Gastroesophageal sphincter (tissue), 4 donors: Measurements from ENCODE around the gene AUTS2. TPM values are rescaled to one million over a fixed set of nuclear protein-coding genes. Genes with fewer than 3 reads are reported as not detected.

ENCODE experiments used
- ATAC-seq: fragments of 150-250 bp; one replicate; pipeline ENCODE4 v1.9.1; 2016; ENCODE audit warnings: mild to moderate bottlenecking, moderate library complexity
- H3K27ac ChIP-seq, 4 donors: fragments of 200-600 bp; sonication (generic) in 3 of 4; 1 replicate in 3 of 4; 2 replicates in 1 of 4; pipeline ENCODE4 v1.5.1; 2016 to 2019
- H3K27me3 ChIP-seq: fragments of 200-600 bp; sonication (generic); one replicate; pipeline ENCODE4 v1.5.1; 2019
- H3K36me3 ChIP-seq, 2 donors: fragments of 200-600 bp; sonication (generic); one replicate each; pipeline ENCODE4 v1.5.1; 2019; ENCODE audit warnings: control low read depth in 1 of 2
- H3K4me1 ChIP-seq, 3 donors: fragments of 200-600 bp; sonication (generic); 1 replicate in 2 of 3; 2 replicates in 1 of 3; pipeline ENCODE4 v1.5.1; 2016 to 2019; ENCODE audit warnings: control low read depth in 2 of 3
- H3K4me3 ChIP-seq, 2 donors: fragments of 200-600 bp; sonication (generic); one replicate each; pipeline ENCODE4 v1.5.1; 2019; ENCODE audit warnings: mild to moderate bottlenecking in 1 of 2, moderate library complexity in 1 of 2
- H3K9me3 ChIP-seq, 3 donors: fragments of 200-600 bp; sonication (generic); one replicate each; pipeline ENCODE4 v1.5.1; 2017 to 2019; ENCODE audit warnings: control low read depth in 2 of 3
- CTCF ChIP-seq, 4 experiments: fragments of 200-600 bp in 2 of 4; fragments of 450-650 bp in 2 of 4; sonication (generic) in 1 of 4; IDR thresholded peaks; one replicate each; pipeline ENCODE4 v1.5.1; 2017 to 2019; ENCODE audit warnings: antibody characterized with exemption in 4 of 4, mild to moderate bottlenecking in 2 of 4, moderate library complexity in 2 of 4
- EP300 ChIP-seq: sonication (generic); formaldehyde crosslinking; IDR thresholded peaks from one replicate; pipeline ENCODE4 v1.6.1; 2017; ENCODE audit warnings: antibody characterized with exemption, mild to moderate bottlenecking
- POLR2A ChIP-seq, 2 donors: fragments of 450-650 bp; IDR thresholded peaks; one replicate each; pipeline ENCODE4 v1.6.1; 2017; ENCODE audit warnings: antibody characterized with exemption in 2 of 2, mild to moderate bottlenecking in 2 of 2, moderate library complexity in 1 of 2
- POLR2AphosphoS5 ChIP-seq: sonication (generic); formaldehyde crosslinking; IDR thresholded peaks from one replicate; pipeline ENCODE4 v1.6.1; 2017; ENCODE audit warnings: antibody characterized with exemption
- WGBS, 2 donors: methylation state at CpG; one replicate each; pipeline ENCODE4 v1.1.5; 2018; ENCODE audit warnings: low coverage in 1 of 2; 5-methylcytosine and 5-hydroxymethylcytosine counted together
- total RNA-seq, 4 donors: library from RNA; depleted of rRNA; stranded (reverse); fragments of >200 nt; gene quantifications; one replicate each; pipeline ENCODE4 v1.1.0, GENCODE V29; 2016

The AUTS2 gene
- total RNA-seq, 4 donors from 2014 or later = 12.2 to 48.7 (median 44.1) TPM

GRCh38 chr7:70183278-70183677, 585.0 kb downstream of the AUTS2 start:
- H3K36me3 ChIP-seq = no peaks in the 10 kb centered on the region
- no peak overlapping the region for H3K27ac ChIP-seq
- no peaks in the 10 kb centered on the region for H3K27me3 ChIP-seq
- H3K4me3 ChIP-seq = no peak overlapping the region
- peak; percentile 62 for ATAC-seq
- WGBS, 2 donors = 46 to 71% methylated on average over 1 to 6 of the region's 6 CpGs
- TF ChIP-seq POLR2AphosphoS5 (peak; percentile 42), POLR2A (IDR thresholded peaks at IDR 0.05) (no peak)
- H3K4me1 ChIP-seq = peaks cover 0 to 26% (median 0%) of the 10 kb centered on the region in 3 donors
- H3K9me3 ChIP-seq = no peaks in the 10 kb centered on the region

GRCh38 chr7:70188901-70189650, 590.8 kb downstream of the AUTS2 start:
- TF ChIP-seq POLR2A (IDR thresholded peaks at IDR 0.05) (no peak), POLR2AphosphoS5 (peak; percentile 64), CTCF (IDR thresholded peaks at IDR 0.05) (no peak)
- H3K9me3 ChIP-seq = peaks cover 0 to 4% (median 0%) of the 10 kb centered on the region in 3 donors
- H3K4me1 ChIP-seq = peaks cover 3 to 16% (median 5%) of the 10 kb centered on the region in 3 donors
- no peak overlapping the region for H3K27ac ChIP-seq
- WGBS, 2 donors = 60 to 83% methylated on average over 1 to 4 of the region's 4 CpGs
- no peak overlapping the region for H3K4me3 ChIP-seq
- no peak for ATAC-seq
- no peaks in the 10 kb centered on the region for H3K36me3 ChIP-seq
- H3K27me3 ChIP-seq = no peaks in the 10 kb centered on the region

- Histone ChIP-seq H3K4me1 (peaks cover 3 to 16% (median 5%) of the 10 kb centered on the region in 3 donors), H3K9me3 (peaks cover 0 to 4% (median 0%) of the 10 kb centered on the region in 3 donors), H3K4me3 (no peak overlapping the region), H3K27ac (no peak overlapping the region), H3K27me3 (no peaks in the 10 kb centered on the region), H3K36me3 (no peaks in the 10 kb centered on the region)
- 55 to 68% methylated on average over 2 to 4 of the region's 4 CpGs for WGBS, 2 donors
- TF ChIP-seq EP300 (no peak), POLR2A (IDR thresholded peaks at IDR 0.05) (no peak), POLR2AphosphoS5 (peak; percentile 8), CTCF (IDR thresholded peaks at IDR 0.05) (no peak)
- no peak for ATAC-seq
These were observed 591.5 kb downstream of the AUTS2 start for GRCh38 chr7:70189776-70190175.

- no peak overlapping the region for H3K4me3 ChIP-seq
- no peak for ATAC-seq
- no peak overlapping the region for H3K27ac ChIP-seq
- peaks cover 0 to 4% (median 0%) of the 10 kb centered on the region in 3 donors for H3K9me3 ChIP-seq
- no peaks in the 10 kb centered on the region for H3K36me3 ChIP-seq
- H3K27me3 ChIP-seq = no peaks in the 10 kb centered on the region
- peaks cover 3 to 16% (median 5%) of the 10 kb centered on the region in 3 donors for H3K4me1 ChIP-seq
- TF ChIP-seq POLR2AphosphoS5 = no peak
- no peak for TF ChIP-seq EP300
- TF ChIP-seq POLR2A (IDR thresholded peaks at IDR 0.05) = no peak
- no peak for TF ChIP-seq CTCF (IDR thresholded peaks at IDR 0.05)
- WGBS, 2 donors = 65 to 72% methylated on average over 3 to 4 of the region's 4 CpGs
These were observed 592.0 kb downstream of the AUTS2 start for GRCh38 chr7:70190281-70190680.

- 76 to 82% methylated on average over 4 of the region's 4 CpGs for WGBS, 2 donors
- Histone ChIP-seq H3K4me1 (peaks cover 3 to 16% (median 5%) of the 10 kb centered on the region in 3 donors), H3K27me3 (no peaks in the 10 kb centered on the region), H3K9me3 (peaks cover 0 to 4% (median 0%) of the 10 kb centered on the region in 3 donors), H3K27ac (no peak overlapping the region), H3K4me3 (no peak overlapping the region), H3K36me3 (no peaks in the 10 kb centered on the region)
- no peak for ATAC-seq
- TF ChIP-seq POLR2AphosphoS5 (no peak), CTCF (IDR thresholded peaks at IDR 0.05) (peak in 1 of 4 experiments; percentile 19)
These were observed 595.2 kb downstream of the AUTS2 start for GRCh38 chr7:70193514-70193913.
